HG02981 (cell line): ENCODE data around the gene RASA1.

Experiments
- ATAC-seq: cut with Tn5 transposase; IDR thresholded peaks from one replicate; pipeline ENCODE4 v1.9.1; 2021; ENCODE audit warnings: mild to moderate bottlenecking, moderate library complexity; ENCODE audit not compliant: unreplicated experiment

The RASA1 gene

GRCh38 chr5:87359106-87359505 is 91.4 kb downstream of the RASA1 start:
- no peak for ATAC-seq

- no peak for ATAC-seq
Measured at GRCh38 chr5:87360132-87360531, 92.4 kb downstream of the RASA1 start.

GRCh38 chr5:87361031-87361445 is 93.4 kb downstream of the RASA1 start:
- no peak for ATAC-seq

GRCh38 chr5:87361536-87362213 is 94.0 kb downstream of the RASA1 start:
- ATAC-seq, result no peak

GRCh38 chr5:87367243-87367642 is 99.6 kb downstream of the RASA1 start:
- no peak for ATAC-seq

GRCh38 chr5:87368601-87369000 is 100.9 kb downstream of the RASA1 start:
- ATAC-seq, result no peak

- no peak for ATAC-seq
Measured at GRCh38 chr5:87369431-87369830, 101.7 kb downstream of the RASA1 start.

- ATAC-seq, result no peak
Measured at GRCh38 chr5:87372705-87373104, 105.0 kb downstream of the RASA1 start.

GRCh38 chr5:87382224-87382623 is 114.5 kb downstream of the RASA1 start:
- ATAC-seq, result no peak

GRCh38 chr5:87383216-87383615 is 115.5 kb downstream of the RASA1 start:
- ATAC-seq, result no peak

GRCh38 chr5:87385802-87386201 is 118.1 kb downstream of the RASA1 start:
- no peak for ATAC-seq

GRCh38 chr5:87388129-87388528 is 120.4 kb downstream of the RASA1 start:
- no peak for ATAC-seq

GRCh38 chr5:87389296-87390034 is 121.8 kb downstream of the RASA1 start:
- ATAC-seq, result no peak

- peak; percentile 76 for ATAC-seq
Measured at GRCh38 chr5:87390075-87390474, 122.4 kb downstream of the RASA1 start.

- ATAC-seq, result no peak
Measured at GRCh38 chr5:87390576-87391199, 123.0 kb downstream of the RASA1 start.

GRCh38 chr5:87392170-87392569 is 124.5 kb downstream of the RASA1 start:
- no peak for ATAC-seq

GRCh38 chr5:87392801-87393200 is 125.1 kb downstream of the RASA1 start:
- ATAC-seq, result no peak

- ATAC-seq, result no peak
Measured at GRCh38 chr5:87393331-87393730, 125.6 kb downstream of the RASA1 start.

- ATAC-seq, result no peak
Measured at GRCh38 chr5:87394411-87395165, 126.9 kb downstream of the RASA1 start.

GRCh38 chr5:87398981-87399614 is 131.4 kb downstream of the RASA1 start:
- no peak for ATAC-seq

GRCh38 chr5:87399720-87400119 is 132.0 kb downstream of the RASA1 start:
- no peak for ATAC-seq
